HCT116 (cell line): ENCODE results near the gene DUS3L.

ENCODE experiments used
- POLR2A ChIP-seq: IDR thresholded peaks from 2 replicates; pipeline ENCODE4 v1.7.0; 2011; ENCODE audit warnings: borderline replicate concordance; ENCODE audit not compliant: insufficient read depth, insufficient read length; ENCODE audit errors: extremely low read depth
- TF ChIP-seq, protein P1 (sequence below): IDR thresholded peaks from 2 replicates; pipeline ENCODE4 v1.6.1; 2011; ENCODE audit warnings: mild to moderate bottlenecking, low read length, moderate library complexity; ENCODE audit not compliant: insufficient replicate concordance; ENCODE audit errors: extremely low read depth

DNA sequence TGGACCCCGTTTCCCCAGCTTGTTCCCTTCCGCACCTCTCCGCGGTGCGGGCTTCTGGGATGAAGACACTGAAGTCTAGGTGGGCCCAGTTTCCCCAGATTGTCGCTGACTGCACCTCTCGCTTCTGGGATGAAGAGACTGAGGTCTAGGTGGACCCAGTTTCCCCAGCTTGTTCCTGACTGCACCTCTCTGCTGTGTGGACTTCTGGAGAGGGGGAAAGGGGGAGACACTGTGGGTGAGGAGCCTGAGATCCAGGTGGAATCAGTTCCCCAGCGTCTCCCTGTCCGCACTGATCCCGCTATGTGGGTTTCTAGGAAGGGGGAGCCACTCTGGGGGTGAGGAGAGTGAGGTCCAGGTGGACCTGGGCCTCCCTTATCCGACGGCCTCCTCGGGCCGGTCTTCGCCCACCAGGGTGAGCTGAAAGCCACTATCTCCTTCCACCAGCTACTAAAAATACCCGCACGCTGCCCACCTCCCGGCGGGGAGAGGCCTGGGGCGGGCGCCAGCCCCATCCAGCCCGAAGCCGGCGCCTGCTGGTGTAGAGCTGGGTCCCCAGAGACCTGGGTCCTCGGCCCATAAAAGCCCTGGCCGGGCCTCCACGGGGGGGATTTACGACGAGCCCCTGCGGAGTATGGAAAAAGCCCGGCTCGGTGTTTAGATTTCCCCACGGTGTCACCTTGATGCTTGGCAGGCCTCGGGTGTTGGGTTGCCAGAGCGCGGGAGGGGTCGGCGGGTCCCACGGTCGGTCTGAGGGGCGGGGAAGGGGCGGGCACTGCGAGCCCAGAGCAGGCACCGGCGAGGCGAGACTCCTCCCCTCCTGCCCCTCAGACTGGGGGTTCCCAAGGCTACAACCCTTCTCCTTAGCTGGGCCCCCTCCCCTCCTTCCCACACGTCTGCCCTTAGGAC lies 38.0 kb upstream of the DUS3L start:
- no peak for TF ChIP-seq POLR2A
- TF ChIP-seq, protein P1, sequence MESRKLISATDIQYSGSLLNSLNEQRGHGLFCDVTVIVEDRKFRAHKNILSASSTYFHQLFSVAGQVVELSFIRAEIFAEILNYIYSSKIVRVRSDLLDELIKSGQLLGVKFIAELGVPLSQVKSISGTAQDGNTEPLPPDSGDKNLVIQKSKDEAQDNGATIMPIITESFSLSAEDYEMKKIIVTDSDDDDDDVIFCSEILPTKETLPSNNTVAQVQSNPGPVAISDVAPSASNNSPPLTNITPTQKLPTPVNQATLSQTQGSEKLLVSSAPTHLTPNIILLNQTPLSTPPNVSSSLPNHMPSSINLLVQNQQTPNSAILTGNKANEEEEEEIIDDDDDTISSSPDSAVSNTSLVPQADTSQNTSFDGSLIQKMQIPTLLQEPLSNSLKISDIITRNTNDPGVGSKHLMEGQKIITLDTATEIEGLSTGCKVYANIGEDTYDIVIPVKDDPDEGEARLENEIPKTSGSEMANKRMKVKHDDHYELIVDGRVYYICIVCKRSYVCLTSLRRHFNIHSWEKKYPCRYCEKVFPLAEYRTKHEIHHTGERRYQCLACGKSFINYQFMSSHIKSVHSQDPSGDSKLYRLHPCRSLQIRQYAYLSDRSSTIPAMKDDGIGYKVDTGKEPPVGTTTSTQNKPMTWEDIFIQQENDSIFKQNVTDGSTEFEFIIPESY, result no peak
